MM.1S (cell line): ENCODE results near the gene LRRC15.

ENCODE experiments used
- DNase-seq: peaks from one replicate; pipeline ENCODE4 v3.0.0-alpha.2; 2015
- H2AFZ ChIP-seq: fragments of 300-600 bp; sonication (generic); 2 replicates; pipeline ENCODE4 v1.6.0; 2016; ENCODE audit warnings: antibody characterized with exemption, low read length
- H3F3A ChIP-seq: fragments of 300-600 bp; sonication (generic); 2 replicates; pipeline ENCODE4 v1.6.1; 2016; ENCODE audit warnings: mild to moderate bottlenecking, antibody characterized with exemption, low read length, moderate library complexity, mixed read lengths; ENCODE audit not compliant: insufficient read depth
- H3K27ac ChIP-seq: fragments of 300-600 bp; sonication (generic); 2 replicates; pipeline ENCODE4 v1.5.1; 2016; ENCODE audit warnings: mild to moderate bottlenecking, low read length
- H3K27me3 ChIP-seq: fragments of 300-600 bp; sonication (generic); replicated peaks from 2 replicates; pipeline ENCODE4 v1.6.0; 2016; ENCODE audit warnings: low read length; ENCODE audit not compliant: insufficient read depth
- H3K36me3 ChIP-seq: fragments of 300-600 bp; sonication (generic); replicated peaks from 2 replicates; pipeline ENCODE4 v1.6.1; 2016; ENCODE audit warnings: mild to moderate bottlenecking, low read length, mixed read lengths; ENCODE audit not compliant: insufficient read depth
- H3K4me1 ChIP-seq: fragments of 300-600 bp; sonication (generic); 2 replicates; pipeline ENCODE4 v1.6.1; 2016; ENCODE audit warnings: low read length, mixed read lengths
- H3K4me2 ChIP-seq: fragments of 300-600 bp; sonication (generic); 2 replicates; pipeline ENCODE4 v1.6.0; 2016; ENCODE audit warnings: low read depth, low read length
- H3K4me3 ChIP-seq: fragments of 300-600 bp; sonication (generic); 2 replicates; pipeline ENCODE4 v1.5.1; 2016; ENCODE audit warnings: low read length, mixed read lengths
- H3K79me2 ChIP-seq: fragments of 300-600 bp; sonication (generic); 2 replicates; pipeline ENCODE4 v1.6.1; 2016; ENCODE audit warnings: mixed run types, low read length, mixed read lengths
- H3K9ac ChIP-seq: fragments of 300-600 bp; sonication (generic); 2 replicates; pipeline ENCODE4 v1.6.1; 2016; ENCODE audit warnings: low read length, mixed read lengths
- H3K9me2 ChIP-seq: fragments of 300-600 bp; sonication (generic); replicated peaks from 2 replicates; pipeline ENCODE4 v1.6.1; 2016; ENCODE audit warnings: mild to moderate bottlenecking, low read length, mixed read lengths; ENCODE audit not compliant: insufficient read depth
- H3K9me3 ChIP-seq: fragments of 300-600 bp; sonication (generic); replicated peaks from 2 replicates; pipeline ENCODE4 v1.6.1; 2016; ENCODE audit warnings: mild to moderate bottlenecking, low read length, mixed read lengths; ENCODE audit not compliant: insufficient read depth
- H4K20me1 ChIP-seq: fragments of 300-600 bp; sonication (generic); 2 replicates; pipeline ENCODE4 v1.6.1; 2016; ENCODE audit warnings: mild to moderate bottlenecking, low read length, moderate library complexity, mixed read lengths; ENCODE audit not compliant: insufficient read depth
- EZH2 ChIP-seq: fragments of 300-600 bp; sonication (generic); optimal IDR thresholded peaks from 2 replicates; pipeline ENCODE3; 2017; ENCODE audit warnings: low read depth, mild to moderate bottlenecking, antibody characterized with exemption, low read length, mixed read lengths
- EZH2phosphoT487 ChIP-seq: fragments of 300-600 bp; sonication (generic); IDR thresholded peaks from 2 replicates; pipeline ENCODE4 v1.6.1; 2018; ENCODE audit warnings: antibody characterized with exemption, low read length
- TF ChIP-seq, protein P1 (sequence below): fragments of 300-600 bp; sonication (generic); IDR thresholded peaks from 2 replicates; pipeline ENCODE4 v1.5.1; 2016; ENCODE audit warnings: antibody characterized with exemption, low read length, mixed read lengths

Gene LRRC15

DNA sequence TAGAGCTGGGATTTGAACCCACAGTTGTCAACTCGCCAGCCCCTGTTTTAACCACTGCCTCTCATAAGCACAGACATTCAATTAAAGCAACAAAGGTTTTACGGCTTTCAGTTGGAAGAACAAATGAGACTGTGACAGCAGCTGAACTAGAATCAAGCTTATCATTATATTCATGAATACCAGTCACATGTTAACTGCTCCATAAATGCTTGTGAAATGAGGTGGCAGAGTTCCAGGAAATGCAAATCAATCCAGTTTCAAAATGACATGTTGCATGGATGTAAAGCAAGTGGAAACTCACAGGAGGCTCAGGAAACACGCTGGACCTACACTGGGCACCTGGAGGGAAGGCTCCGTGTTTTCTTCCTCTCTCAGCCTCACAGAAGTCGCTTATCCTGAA lies 25.7 kb upstream of the LRRC15 start:
- Histone ChIP-seq H2AFZ (no peak overlapping the region), H3K36me3 (no peaks in the 10 kb centered on the region), H3K27me3 (peaks cover 60% of the 10 kb centered on the region), H3F3A (no peaks in the 10 kb centered on the region), H3K9me2 (no peaks in the 10 kb centered on the region), H3K4me1 (0 out of 2 replicates have a peak, but pooled peaks cover 4% of the 10 kb centered on the region), H4K20me1 (no peaks in the 10 kb centered on the region), H3K9ac (no peak overlapping the region), H3K9me3 (no peaks in the 10 kb centered on the region), H3K27ac (no peak overlapping the region), H3K4me3 (no peak overlapping the region), H3K79me2 (no peaks in the 10 kb centered on the region), H3K4me2 (no peak overlapping the region)
- no peak for DNase-seq
- TF ChIP-seq EZH2phosphoT487, result no peak
- TF ChIP-seq EZH2, result no peak
- TF ChIP-seq, protein P1, sequence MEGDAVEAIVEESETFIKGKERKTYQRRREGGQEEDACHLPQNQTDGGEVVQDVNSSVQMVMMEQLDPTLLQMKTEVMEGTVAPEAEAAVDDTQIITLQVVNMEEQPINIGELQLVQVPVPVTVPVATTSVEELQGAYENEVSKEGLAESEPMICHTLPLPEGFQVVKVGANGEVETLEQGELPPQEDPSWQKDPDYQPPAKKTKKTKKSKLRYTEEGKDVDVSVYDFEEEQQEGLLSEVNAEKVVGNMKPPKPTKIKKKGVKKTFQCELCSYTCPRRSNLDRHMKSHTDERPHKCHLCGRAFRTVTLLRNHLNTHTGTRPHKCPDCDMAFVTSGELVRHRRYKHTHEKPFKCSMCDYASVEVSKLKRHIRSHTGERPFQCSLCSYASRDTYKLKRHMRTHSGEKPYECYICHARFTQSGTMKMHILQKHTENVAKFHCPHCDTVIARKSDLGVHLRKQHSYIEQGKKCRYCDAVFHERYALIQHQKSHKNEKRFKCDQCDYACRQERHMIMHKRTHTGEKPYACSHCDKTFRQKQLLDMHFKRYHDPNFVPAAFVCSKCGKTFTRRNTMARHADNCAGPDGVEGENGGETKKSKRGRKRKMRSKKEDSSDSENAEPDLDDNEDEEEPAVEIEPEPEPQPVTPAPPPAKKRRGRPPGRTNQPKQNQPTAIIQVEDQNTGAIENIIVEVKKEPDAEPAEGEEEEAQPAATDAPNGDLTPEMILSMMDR, result no peak

DNA sequence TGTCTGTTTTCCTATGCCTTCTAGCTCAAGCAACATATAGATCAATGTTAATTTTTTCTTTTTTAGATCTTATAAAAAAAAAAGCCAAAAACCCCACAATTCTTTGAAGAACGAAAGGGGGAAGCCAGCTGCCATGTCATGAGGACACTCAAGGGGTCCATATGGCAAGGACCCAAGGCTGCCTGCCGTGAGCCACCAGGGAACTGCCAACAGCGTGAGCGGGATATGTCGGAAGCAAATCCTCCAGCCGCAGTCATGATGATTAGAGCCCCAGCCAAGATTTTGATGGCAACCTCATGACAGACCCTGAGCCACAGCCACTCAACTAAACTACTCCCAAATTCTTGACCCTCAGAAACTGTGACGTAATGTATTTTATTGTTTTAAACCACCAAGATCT lies 23.0 kb upstream of the LRRC15 start:
- no peak overlapping the region for H3K27ac ChIP-seq
- H3K9me3 ChIP-seq, result no peaks in the 10 kb centered on the region
- H3K9ac ChIP-seq, result no peak overlapping the region
- no peak for DNase-seq
- no peaks in the 10 kb centered on the region for H3F3A ChIP-seq
- no peak overlapping the region for H3K4me3 ChIP-seq
- 0 out of 2 replicates have a peak, but pooled peaks cover 3% of the 10 kb centered on the region for H3K4me1 ChIP-seq
- no peak overlapping the region for H3K4me2 ChIP-seq
- no peak for TF ChIP-seq EZH2phosphoT487
- TF ChIP-seq EZH2, result no peak
- TF ChIP-seq, protein P1, result no peak
- H3K36me3 ChIP-seq, result no peaks in the 10 kb centered on the region
- no peaks in the 10 kb centered on the region for H4K20me1 ChIP-seq
- no peak overlapping the region for H2AFZ ChIP-seq
- peaks cover 45% of the 10 kb centered on the region for H3K27me3 ChIP-seq
- H3K9me2 ChIP-seq, result no peaks in the 10 kb centered on the region
- no peaks in the 10 kb centered on the region for H3K79me2 ChIP-seq

DNA sequence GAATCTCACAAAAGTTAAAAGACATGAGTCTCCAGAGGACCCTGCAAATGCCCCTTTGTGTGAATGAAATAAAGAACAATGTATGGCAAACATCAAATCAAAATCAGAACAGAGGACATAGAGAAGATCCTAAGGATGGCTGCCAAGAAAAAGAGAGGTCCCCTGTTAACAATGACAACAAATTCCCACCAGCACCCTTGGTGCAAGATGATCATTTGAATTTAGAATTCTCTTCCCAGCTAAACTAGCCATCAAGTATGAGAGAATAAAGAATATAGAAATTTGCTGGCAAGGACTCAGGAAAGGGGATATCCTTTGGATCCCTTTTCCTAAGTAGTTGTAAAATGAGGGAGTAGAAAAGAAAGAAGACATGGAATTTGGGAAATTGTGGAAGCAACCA lies 21.3 kb upstream of the LRRC15 start:
- no peaks in the 10 kb centered on the region for H3K9me2 ChIP-seq
- H3K79me2 ChIP-seq, result no peaks in the 10 kb centered on the region
- H3F3A ChIP-seq, result no peaks in the 10 kb centered on the region
- no peaks in the 10 kb centered on the region for H3K4me1 ChIP-seq
- no peaks in the 10 kb centered on the region for H3K36me3 ChIP-seq
- DNase-seq, result no peak
- H3K4me3 ChIP-seq, result no peak overlapping the region
- no peaks in the 10 kb centered on the region for H4K20me1 ChIP-seq
- H3K9ac ChIP-seq, result no peak overlapping the region
- H3K4me2 ChIP-seq, result no peak overlapping the region
- H2AFZ ChIP-seq, result no peak overlapping the region
- H3K27me3 ChIP-seq, result peaks cover 28% of the 10 kb centered on the region
- H3K9me3 ChIP-seq, result no peaks in the 10 kb centered on the region
- H3K27ac ChIP-seq, result no peak overlapping the region
- TF ChIP-seq, protein P1, result no peak
- TF ChIP-seq EZH2phosphoT487, result no peak
- no peak for TF ChIP-seq EZH2
